C4-2B (cell line): ENCODE data around the gene PLXND1.

Experiments
- H3K27ac ChIP-seq: fragments of 450-650 bp; 2 replicates; pipeline ENCODE4 v1.5.1; 2017
- ZFX ChIP-seq: fragments of 450-650 bp; IDR thresholded peaks from 2 replicates; pipeline ENCODE4 v1.6.1; 2017
- TF ChIP-seq, protein P1 (sequence below): fragments of 450-650 bp; conservative IDR thresholded peaks from 2 replicates; pipeline ENCODE4 v1.5.1; 2017; ENCODE audit warnings: mild to moderate bottlenecking

PLXND1 gene

DNA sequence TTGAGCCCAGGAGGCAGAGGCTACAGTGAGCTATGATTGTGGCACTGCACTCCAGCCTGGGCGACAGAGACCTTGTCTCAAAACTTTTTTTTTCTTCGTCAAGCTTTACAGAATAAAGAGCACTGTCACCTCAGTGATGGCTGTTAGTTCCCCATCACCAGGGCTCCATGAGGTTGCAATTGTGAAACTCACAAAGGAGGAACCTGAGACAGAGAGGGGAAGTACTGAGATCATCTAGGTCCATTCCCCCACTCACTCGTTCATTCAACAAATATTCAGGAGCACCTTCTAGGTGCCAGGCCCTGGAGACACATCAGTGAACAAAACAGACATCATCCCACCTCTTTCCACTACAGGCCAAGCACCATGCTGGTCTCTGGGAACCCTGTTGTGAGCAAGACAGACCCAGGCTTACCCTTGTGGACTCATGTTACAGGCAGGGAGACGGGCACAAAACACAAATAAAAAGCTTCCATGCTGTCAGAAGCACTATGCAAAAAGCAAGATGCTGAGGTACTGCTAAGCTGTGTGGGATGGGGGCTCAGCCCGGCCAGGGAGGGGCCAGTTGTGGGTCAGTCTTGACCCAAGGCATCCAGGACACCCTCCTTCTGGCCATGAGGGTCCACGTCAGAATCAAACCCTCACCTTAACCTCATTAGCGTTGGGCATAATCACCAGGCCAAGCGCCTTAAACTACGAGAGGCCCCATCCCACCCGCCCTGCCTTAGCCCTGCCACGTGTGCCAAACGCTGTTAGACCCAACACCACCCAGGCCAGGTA lies 80.2 kb downstream of the PLXND1 start:
- TF ChIP-seq ZFX = no peak
- TF ChIP-seq, protein P1, sequence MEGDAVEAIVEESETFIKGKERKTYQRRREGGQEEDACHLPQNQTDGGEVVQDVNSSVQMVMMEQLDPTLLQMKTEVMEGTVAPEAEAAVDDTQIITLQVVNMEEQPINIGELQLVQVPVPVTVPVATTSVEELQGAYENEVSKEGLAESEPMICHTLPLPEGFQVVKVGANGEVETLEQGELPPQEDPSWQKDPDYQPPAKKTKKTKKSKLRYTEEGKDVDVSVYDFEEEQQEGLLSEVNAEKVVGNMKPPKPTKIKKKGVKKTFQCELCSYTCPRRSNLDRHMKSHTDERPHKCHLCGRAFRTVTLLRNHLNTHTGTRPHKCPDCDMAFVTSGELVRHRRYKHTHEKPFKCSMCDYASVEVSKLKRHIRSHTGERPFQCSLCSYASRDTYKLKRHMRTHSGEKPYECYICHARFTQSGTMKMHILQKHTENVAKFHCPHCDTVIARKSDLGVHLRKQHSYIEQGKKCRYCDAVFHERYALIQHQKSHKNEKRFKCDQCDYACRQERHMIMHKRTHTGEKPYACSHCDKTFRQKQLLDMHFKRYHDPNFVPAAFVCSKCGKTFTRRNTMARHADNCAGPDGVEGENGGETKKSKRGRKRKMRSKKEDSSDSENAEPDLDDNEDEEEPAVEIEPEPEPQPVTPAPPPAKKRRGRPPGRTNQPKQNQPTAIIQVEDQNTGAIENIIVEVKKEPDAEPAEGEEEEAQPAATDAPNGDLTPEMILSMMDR = no peak
- H3K27ac ChIP-seq = no peak overlapping the region

DNA sequence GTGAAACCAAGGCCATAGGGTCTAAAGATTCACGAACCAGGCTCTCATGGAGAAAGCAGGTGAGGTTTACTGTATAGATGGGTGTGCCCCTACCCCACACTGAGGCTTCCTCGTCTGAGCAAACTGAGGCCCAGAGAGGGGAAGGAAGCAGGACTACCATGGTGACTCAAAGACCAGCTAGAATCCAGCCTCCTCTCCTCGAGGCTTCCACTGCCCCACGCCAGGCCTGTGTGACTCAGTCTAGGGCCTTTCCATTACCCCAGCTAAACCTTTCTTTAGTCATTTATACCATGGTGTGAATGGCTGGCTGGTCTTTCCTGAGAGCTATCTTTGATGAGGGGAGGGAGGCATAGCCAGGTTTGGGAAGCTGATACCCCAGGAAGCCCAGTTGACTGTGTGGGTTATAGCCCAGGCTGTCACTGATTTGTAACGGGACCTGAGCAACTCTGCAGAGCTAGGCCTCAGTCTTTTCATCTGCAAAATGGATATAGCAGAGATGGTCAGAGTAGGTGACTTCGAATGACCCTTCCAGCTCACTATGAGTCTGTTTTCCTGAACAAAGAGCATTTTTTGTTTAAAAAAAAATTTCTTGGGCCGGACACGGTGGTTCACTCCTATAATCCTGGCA lies 81.0 kb downstream of the PLXND1 start:
- no peak overlapping the region for H3K27ac ChIP-seq
- TF ChIP-seq, protein P1 = no peak
- TF ChIP-seq ZFX = no peak

DNA sequence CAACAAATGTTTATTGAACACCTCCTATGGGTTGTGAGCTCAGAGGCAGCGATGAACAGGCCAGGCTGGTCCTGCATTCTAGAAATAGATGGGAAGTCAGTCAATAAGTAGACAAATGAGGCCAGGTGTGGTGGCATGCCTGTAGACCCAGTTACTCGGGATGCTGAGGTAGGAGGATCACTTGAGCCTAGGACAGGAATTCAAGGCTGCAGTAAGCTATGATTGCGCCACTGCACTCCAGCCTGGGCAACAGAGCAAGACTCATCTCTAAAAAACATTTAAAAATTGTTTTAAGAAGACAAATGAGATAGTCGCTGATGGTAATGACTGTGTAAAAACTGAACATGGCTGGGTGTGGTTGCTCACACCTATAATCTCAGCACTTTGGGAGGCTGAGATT lies 82.4 kb downstream of the PLXND1 start:
- H3K27ac ChIP-seq = no peak overlapping the region
- no peak for TF ChIP-seq ZFX
- TF ChIP-seq, protein P1 = no peak

DNA sequence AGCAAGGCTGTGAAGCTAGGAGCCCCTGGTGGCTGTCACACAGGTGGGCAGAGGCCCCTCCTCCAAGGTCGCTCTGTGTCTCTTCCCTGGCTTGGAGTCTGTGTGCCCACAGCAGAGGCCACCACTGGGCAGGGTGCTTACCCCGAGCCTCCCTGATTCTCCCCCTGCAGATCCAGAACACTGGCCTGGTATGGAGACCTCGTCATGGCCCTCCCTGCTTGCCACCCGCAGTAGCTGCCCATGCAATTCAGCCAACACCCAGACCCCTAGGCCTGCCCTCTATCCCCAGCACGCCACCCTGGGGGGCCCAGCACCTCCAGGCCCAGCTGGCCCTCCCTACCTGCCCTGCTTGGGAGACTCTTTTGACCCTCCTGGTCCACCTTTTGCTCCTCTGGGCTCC lies 83.5 kb downstream of the PLXND1 start:
- TF ChIP-seq, protein P1 = no peak
- no peak for TF ChIP-seq ZFX
- H3K27ac ChIP-seq = no peak overlapping the region

DNA sequence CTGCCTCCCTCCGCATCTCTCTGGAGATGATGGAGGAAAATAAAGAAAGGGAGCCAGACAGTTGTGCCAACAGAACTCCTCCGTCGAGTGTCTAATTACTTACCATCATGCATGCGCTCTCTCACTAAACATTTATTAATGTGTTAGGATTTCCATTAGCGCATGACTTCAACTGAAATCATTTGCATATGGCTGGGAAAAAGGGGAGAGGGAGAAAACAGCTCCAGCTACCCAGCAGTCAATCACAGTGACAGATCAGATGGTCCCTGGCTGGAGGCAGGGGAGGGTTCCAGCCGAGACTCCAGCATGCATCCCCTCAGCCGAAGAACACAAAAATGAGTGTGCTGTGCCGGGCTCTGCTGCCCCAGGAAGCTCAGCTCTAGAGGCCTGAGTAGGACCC lies 84.9 kb downstream of the PLXND1 start:
- no peak overlapping the region for H3K27ac ChIP-seq
- TF ChIP-seq, protein P1 = no peak
- TF ChIP-seq ZFX = no peak

DNA sequence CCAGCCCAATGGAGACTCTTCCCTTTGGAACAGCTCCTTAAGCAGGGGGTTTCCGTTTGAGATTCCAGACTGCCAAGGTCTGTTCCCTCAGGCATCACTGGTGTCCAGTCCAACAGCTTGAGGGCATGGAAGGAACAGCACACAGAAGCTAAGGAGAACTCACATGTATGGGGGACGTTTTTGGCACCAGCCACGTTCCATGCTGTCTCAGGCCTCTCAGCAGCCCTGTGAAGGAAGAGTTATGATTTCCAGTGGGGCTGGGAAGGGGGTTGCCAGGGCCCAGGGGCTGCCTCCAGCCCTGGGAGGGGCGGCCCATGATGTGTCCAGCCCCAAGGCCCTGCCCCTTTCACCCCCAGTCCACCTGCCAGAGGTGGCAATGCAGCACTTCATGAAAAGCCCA lies 85.5 kb downstream of the PLXND1 start:
- TF ChIP-seq, protein P1 = no peak
- no peak for TF ChIP-seq ZFX
- no peak overlapping the region for H3K27ac ChIP-seq

DNA sequence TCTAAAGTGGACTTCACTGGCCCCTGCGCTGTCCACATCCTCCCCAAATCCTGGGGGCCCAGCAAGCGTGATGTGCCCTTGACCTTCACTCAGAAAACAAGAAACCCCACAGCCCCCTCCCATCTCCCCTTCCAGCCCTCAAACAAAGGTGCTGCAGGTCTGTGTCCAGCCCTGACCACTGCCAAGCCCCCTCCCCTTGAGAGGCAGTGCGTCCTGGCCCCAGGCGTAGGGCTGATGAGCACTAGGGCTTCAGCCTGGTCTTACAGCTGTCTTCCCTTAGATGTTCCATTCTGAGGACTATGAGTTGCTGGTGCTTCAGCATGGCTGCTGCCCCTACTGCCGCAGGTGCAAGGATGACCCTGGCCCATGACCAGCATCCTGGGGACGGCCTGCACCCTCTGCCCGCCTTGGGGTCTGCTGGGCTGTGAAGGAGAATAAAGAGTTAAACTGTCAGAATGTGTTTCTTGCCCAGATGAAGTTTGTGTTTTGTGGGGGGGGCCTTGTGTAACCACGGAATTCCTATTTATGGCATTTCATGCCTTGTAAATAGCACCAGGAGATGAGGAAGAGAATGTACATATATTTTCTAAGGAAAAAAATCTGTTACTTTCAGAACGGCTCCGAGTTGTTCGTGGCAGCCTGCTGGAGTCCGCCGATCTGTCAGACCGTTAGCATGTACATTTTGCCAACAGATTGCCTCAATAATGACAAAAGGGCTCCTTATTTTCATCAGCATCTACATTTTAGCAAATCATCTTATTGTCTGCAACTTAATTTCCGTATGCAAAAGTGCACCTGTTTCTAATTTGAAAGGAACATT lies 86.4 kb downstream of the PLXND1 start:
- TF ChIP-seq, protein P1 = no peak
- TF ChIP-seq ZFX = no peak
- H3K27ac ChIP-seq = no peak overlapping the region
